ENCODE data around the gene RABGGTB.
"Not testable (repeated sequence)": the region's sequence is repeated elsewhere in the genome, so short reads cannot be mapped to it uniquely, and the experiment has no call there.

DNA sequence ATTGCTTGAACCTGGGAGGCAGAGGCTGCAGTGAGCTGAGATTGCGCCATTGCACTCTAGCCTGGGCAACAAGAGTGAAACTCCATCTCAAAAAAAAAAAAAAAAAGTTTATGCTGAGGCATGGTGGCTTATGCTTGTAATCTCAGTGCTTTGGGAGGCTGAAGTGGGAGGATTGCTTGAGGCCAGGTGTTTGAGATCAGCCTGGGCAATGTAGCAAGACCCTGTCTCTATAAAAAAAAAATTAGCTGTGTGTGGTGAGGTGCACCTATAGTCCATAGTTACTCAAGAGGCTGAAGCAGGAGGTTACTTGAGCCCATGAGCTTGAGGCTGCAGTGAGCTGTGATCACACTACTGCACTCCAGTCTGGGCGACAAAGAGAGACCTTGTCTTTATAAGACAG lies 15.4 kb downstream of the RABGGTB start:
- TF ChIP-seq EZH2phosphoT487 (IDR thresholded peaks at IDR 0.05; ENCODE audit: unreplicated experiment); EZH2 (IDR thresholded peaks at IDR 0.05; ENCODE audit: low read depth, unreplicated experiment); POLR2AphosphoS5 (IDR thresholded peaks at IDR 0.05; ENCODE audit: low read depth); CREB1 (CRISPR knock-in tag; IDR thresholded peaks at IDR 0.05; ENCODE audit: low read depth); STAT1 (IDR thresholded peaks at IDR 0.05; ENCODE audit: unreplicated experiment); NANOG (IDR thresholded peaks at IDR 0.05; ENCODE audit: borderline replicate concordance); JUNB (IDR thresholded peaks at IDR 0.05; ENCODE audit: unreplicated experiment); ZNF114 (CRISPR knock-in tag; IDR thresholded peaks at IDR 0.05); ZNF331 (CRISPR knock-in tag; IDR thresholded peaks at IDR 0.05; ENCODE audit: low read depth): not testable (repeated sequence)
- TF ChIP-seq, protein P1, sequence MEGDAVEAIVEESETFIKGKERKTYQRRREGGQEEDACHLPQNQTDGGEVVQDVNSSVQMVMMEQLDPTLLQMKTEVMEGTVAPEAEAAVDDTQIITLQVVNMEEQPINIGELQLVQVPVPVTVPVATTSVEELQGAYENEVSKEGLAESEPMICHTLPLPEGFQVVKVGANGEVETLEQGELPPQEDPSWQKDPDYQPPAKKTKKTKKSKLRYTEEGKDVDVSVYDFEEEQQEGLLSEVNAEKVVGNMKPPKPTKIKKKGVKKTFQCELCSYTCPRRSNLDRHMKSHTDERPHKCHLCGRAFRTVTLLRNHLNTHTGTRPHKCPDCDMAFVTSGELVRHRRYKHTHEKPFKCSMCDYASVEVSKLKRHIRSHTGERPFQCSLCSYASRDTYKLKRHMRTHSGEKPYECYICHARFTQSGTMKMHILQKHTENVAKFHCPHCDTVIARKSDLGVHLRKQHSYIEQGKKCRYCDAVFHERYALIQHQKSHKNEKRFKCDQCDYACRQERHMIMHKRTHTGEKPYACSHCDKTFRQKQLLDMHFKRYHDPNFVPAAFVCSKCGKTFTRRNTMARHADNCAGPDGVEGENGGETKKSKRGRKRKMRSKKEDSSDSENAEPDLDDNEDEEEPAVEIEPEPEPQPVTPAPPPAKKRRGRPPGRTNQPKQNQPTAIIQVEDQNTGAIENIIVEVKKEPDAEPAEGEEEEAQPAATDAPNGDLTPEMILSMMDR (conservative IDR thresholded peaks at IDR 0.05; ENCODE audit: low read depth in 2 of 2) = not testable (repeated sequence)
- TF ChIP-seq, protein P2, sequence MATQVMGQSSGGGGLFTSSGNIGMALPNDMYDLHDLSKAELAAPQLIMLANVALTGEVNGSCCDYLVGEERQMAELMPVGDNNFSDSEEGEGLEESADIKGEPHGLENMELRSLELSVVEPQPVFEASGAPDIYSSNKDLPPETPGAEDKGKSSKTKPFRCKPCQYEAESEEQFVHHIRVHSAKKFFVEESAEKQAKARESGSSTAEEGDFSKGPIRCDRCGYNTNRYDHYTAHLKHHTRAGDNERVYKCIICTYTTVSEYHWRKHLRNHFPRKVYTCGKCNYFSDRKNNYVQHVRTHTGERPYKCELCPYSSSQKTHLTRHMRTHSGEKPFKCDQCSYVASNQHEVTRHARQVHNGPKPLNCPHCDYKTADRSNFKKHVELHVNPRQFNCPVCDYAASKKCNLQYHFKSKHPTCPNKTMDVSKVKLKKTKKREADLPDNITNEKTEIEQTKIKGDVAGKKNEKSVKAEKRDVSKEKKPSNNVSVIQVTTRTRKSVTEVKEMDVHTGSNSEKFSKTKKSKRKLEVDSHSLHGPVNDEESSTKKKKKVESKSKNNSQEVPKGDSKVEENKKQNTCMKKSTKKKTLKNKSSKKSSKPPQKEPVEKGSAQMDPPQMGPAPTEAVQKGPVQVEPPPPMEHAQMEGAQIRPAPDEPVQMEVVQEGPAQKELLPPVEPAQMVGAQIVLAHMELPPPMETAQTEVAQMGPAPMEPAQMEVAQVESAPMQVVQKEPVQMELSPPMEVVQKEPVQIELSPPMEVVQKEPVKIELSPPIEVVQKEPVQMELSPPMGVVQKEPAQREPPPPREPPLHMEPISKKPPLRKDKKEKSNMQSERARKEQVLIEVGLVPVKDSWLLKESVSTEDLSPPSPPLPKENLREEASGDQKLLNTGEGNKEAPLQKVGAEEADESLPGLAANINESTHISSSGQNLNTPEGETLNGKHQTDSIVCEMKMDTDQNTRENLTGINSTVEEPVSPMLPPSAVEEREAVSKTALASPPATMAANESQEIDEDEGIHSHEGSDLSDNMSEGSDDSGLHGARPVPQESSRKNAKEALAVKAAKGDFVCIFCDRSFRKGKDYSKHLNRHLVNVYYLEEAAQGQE (IDR thresholded peaks at IDR 0.05; ENCODE audit: unreplicated experiment) = not testable (repeated sequence)
- TF ChIP-seq, protein P3, sequence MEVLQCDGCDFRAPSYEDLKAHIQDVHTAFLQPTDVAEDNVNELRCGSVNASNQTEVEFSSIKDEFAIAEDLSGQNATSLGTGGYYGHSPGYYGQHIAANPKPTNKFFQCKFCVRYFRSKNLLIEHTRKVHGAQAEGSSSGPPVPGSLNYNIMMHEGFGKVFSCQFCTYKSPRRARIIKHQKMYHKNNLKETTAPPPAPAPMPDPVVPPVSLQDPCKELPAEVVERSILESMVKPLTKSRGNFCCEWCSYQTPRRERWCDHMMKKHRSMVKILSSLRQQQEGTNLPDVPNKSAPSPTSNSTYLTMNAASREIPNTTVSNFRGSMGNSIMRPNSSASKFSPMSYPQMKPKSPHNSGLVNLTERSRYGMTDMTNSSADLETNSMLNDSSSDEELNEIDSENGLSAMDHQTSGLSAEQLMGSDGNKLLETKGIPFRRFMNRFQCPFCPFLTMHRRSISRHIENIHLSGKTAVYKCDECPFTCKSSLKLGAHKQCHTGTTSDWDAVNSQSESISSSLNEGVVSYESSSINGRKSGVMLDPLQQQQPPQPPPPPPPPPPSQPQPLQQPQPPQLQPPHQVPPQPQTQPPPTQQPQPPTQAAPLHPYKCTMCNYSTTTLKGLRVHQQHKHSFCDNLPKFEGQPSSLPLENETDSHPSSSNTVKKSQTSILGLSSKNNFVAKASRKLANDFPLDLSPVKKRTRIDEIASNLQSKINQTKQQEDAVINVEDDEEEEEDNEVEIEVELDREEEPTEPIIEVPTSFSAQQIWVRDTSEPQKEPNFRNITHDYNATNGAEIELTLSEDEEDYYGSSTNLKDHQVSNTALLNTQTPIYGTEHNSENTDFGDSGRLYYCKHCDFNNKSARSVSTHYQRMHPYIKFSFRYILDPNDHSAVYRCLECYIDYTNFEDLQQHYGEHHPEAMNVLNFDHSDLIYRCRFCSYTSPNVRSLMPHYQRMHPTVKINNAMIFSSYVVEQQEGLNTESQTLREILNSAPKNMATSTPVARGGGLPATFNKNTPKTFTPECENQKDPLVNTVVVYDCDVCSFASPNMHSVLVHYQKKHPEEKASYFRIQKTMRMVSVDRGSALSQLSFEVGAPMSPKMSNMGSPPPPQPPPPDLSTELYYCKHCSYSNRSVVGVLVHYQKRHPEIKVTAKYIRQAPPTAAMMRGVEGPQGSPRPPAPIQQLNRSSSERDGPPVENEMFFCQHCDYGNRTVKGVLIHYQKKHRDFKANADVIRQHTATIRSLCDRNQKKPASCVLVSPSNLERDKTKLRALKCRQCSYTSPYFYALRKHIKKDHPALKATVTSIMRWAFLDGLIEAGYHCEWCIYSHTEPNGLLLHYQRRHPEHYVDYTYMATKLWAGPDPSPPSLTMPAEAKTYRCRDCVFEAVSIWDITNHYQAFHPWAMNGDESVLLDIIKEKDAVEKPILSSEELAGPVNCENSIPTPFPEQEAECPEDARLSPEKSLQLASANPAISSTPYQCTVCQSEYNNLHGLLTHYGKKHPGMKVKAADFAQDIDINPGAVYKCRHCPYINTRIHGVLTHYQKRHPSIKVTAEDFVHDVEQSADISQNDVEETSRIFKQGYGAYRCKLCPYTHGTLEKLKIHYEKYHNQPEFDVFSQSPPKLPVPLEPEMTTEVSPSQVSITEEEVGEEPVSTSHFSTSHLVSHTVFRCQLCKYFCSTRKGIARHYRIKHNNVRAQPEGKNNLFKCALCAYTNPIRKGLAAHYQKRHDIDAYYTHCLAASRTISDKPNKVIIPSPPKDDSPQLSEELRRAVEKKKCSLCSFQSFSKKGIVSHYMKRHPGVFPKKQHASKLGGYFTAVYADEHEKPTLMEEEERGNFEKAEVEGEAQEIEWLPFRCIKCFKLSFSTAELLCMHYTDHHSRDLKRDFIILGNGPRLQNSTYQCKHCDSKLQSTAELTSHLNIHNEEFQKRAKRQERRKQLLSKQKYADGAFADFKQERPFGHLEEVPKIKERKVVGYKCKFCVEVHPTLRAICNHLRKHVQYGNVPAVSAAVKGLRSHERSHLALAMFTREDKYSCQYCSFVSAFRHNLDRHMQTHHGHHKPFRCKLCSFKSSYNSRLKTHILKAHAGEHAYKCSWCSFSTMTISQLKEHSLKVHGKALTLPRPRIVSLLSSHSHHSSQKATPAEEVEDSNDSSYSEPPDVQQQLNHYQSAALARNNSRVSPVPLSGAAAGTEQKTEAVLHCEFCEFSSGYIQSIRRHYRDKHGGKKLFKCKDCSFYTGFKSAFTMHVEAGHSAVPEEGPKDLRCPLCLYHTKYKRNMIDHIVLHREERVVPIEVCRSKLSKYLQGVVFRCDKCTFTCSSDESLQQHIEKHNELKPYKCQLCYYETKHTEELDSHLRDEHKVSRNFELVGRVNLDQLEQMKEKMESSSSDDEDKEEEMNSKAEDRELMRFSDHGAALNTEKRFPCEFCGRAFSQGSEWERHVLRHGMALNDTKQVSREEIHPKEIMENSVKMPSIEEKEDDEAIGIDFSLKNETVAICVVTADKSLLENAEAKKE (CRISPR knock-in tag; IDR thresholded peaks at IDR 0.05) = not testable (repeated sequence)
- TF ChIP-seq, protein P4, sequence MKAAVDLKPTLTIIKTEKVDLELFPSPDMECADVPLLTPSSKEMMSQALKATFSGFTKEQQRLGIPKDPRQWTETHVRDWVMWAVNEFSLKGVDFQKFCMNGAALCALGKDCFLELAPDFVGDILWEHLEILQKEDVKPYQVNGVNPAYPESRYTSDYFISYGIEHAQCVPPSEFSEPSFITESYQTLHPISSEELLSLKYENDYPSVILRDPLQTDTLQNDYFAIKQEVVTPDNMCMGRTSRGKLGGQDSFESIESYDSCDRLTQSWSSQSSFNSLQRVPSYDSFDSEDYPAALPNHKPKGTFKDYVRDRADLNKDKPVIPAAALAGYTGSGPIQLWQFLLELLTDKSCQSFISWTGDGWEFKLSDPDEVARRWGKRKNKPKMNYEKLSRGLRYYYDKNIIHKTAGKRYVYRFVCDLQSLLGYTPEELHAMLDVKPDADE (IDR thresholded peaks at IDR 0.05) = not testable (repeated sequence)

All from GM23338 (cell line).